Right ventricle myocardium inferior (tissue), 1 donor: ENCODE measurements around the gene SV2C. TPM values are rescaled to one million over a fixed set of nuclear protein-coding genes. Genes with fewer than 3 reads are reported as not detected.
"Not testable (repeated sequence)": the region's sequence is repeated elsewhere in the genome, so short reads cannot be mapped to it uniquely, and the experiment has no call there.

Experiments used
- ATAC-seq: fragments of 200-7000 bp; cut with Tn5 transposase; one replicate; pipeline ENCODE4 v1.9.1; 2020; ENCODE audit warnings: mild to moderate bottlenecking, moderate library complexity
- DNase-seq: peaks from one replicate; pipeline ENCODE4 v3.0.0; 2021; ENCODE audit errors: missing footprints
- intact Hi-C: fragments of 100-400 bp; cut with DNase I; formaldehyde crosslinking; loops from one replicate; pipeline ENCODE4 v1.11.0; 2022
- long read RNA-seq: library from polyadenylated mRNA; unstranded; transcript quantifications from one replicate; pipeline ENCODE4 v2.0.0, GENCODE V29; 2021
- total RNA-seq: library from RNA; stranded (reverse); fragmentation: NEBNext Ultra II Directional; extraction: Animal tissue kit (Norgen Biotek cat#: 25700); gene quantifications from one replicate; pipeline ENCODE4 v1.2.1, GENCODE V29; 2021
- donor health status: DM: no; HTN: yes; CAD: no; lungs with severe emphysema.

Gene SV2C, protein sequence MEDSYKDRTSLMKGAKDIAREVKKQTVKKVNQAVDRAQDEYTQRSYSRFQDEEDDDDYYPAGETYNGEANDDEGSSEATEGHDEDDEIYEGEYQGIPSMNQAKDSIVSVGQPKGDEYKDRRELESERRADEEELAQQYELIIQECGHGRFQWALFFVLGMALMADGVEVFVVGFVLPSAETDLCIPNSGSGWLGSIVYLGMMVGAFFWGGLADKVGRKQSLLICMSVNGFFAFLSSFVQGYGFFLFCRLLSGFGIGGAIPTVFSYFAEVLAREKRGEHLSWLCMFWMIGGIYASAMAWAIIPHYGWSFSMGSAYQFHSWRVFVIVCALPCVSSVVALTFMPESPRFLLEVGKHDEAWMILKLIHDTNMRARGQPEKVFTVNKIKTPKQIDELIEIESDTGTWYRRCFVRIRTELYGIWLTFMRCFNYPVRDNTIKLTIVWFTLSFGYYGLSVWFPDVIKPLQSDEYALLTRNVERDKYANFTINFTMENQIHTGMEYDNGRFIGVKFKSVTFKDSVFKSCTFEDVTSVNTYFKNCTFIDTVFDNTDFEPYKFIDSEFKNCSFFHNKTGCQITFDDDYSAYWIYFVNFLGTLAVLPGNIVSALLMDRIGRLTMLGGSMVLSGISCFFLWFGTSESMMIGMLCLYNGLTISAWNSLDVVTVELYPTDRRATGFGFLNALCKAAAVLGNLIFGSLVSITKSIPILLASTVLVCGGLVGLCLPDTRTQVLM
- total RNA-seq, result 0.22 TPM
- long read RNA-seq, result 0 reads

DNA sequence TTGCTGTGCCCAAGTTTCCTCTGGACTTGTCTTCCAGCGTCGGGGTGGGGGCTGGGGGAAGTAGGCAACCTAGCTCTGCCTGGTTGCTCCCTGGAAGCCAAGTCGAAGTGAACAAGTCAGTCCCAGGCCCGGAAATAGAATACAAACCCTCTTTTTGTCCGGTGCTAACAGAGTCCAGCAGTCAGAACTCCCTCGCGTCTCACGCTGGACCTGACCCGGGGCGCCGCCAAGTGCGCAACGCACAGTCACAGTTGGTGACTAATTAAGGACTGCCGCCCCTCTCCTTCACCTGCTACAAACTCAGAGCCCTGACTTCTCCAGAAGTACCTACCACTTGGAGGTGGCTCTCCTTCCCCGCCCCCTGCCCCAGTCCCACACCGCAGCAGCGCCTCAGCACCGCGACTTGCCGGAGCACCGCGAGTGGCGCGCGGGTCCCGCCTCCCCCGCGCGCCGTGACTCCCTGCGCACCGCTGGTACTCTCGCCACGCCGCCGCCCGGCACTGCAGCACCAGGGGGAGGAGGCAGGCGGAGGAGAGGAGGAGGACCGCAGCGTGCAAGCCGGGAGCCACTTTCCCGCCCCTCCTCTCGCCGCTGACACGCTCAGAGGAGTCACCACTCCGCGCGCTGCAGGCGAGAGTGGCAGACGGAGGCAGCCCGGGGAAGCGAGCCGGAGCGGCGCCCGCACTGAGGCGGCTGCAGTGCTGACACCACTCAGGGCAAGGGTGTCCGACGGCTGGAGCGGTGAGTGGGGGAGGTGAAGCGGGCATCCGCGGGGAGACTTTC is at the start of gene SV2C:
Gene SV2C, plus strand, starts transcription at position 612 of the 783 bp plus-strand sequence. CDS start 48,368 bp downstream, outside the sequence.
- intact Hi-C loops, result no loop called here
- DNase-seq (no peak), ATAC-seq (no peak)

DNA sequence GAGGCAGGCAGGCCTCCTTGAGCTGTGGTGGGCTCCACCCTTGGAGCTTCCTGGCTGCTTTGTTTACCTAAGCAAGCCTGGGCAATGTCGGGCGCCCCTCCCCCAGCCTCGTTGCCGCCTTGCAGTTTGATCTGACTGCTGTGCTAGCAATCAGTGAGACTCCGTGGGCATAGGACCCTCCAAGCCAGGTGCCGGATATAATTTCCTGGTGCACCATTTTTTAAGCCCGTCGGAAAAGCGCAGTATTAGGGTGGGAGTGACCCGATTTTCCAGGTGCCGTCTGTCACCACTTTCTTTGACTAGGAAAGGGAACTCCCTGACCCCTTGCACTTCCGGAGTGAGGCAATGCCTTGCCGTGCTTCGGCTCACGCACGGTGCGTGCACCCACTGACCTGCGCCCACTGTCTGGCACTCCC is 45.4 kb upstream of the SV2C start:
- intact Hi-C loops, ATAC-seq, DNase-seq: not testable (repeated sequence)

GRCh38 chr5:76038212-76038611 is 45.0 kb upstream of the SV2C start:
- DNase-seq (no peak), ATAC-seq (no peak)
- intact Hi-C loops, result no loop called here

GRCh38 chr5:76040806-76041205 is 42.4 kb upstream of the SV2C start:
- ATAC-seq (no peak), DNase-seq (no peak)
- intact Hi-C loops, result no loop called here

DNA sequence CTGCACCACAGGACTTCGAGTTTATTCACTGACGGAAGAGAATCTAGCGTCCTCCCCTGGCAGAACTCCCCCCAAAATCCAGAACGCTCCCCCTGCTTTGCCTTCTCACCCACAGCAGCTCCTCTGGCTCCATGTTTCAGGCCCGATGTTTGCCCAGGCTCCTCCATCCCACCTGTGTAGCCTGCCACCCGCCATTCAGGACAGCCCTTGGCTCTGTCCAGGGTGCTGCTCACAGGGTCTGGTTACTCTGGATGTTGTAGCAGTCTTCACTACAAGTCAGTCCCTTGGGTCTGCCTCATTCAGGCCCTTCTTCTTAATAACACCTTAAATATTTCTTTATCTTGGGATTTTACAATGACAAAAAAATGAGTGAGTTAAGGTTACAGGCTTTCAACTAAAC is 41.3 kb upstream of the SV2C start:
- DNase-seq (no peak), ATAC-seq (no peak)
- intact Hi-C loops, result no loop called here

GRCh38 chr5:76046741-76047140 is 36.4 kb upstream of the SV2C start:
- DNase-seq, result no peak
- no peak for ATAC-seq
- intact Hi-C loops, result no loop called here

DNA sequence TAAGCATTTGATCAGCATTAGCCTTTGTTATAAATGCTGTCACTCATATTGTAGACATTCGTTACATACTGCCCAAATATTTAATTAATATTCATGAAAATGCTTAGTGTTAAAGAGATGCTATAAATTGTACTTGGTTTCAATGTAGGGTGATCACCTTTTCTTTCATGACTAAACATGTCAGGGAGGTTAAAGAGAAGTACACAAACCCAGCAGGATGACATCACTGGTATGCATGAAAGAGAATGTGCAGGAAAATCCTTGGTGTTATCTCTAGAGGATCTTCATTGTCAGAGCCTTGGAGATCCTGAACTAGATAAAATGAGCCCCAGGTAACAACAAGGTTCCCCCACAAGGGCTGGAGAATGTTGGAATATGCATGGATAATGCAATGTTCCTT is 33.0 kb upstream of the SV2C start:
- DNase-seq (no peak), ATAC-seq (no peak)
- intact Hi-C loops, result no loop called here

DNA sequence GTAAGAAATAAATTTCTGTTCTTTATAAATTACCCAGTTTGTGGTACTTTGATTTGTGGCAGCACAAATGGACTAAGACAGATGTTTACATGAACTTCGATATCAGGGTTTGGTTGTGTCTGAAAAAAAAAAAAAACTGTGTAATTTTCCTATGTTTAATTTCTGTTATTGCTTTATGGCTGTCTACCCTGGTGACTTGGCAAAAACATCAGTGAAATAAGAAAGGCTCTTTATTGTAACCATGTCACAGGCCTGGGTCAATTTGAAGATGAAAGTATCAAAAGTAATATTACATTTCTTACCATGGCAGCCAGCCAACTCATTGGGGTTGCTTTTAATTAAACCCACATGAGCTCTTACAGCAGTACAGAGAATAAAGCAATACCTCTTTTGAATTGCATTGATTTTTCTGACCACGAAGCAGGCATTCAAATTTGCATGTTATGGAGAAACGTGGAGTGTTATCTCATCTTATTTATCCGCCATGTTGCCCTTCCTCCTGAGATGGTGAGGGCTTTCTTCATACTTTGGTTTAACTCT is 20.6 kb upstream of the SV2C start:
- intact Hi-C loops, result no loop called here
- no peak for DNase-seq
- no peak for ATAC-seq

- ATAC-seq, result no peak
- intact Hi-C loops, result no loop called here
- DNase-seq, result no peak
Measured at GRCh38 chr5:76065258-76065657, 17.9 kb upstream of the SV2C start.

- DNase-seq (peak; percentile 60), ATAC-seq (no peak)
- intact Hi-C loops, result no loop called here
Measured at GRCh38 chr5:76069061-76069735, 14.0 kb upstream of the SV2C start.

DNA sequence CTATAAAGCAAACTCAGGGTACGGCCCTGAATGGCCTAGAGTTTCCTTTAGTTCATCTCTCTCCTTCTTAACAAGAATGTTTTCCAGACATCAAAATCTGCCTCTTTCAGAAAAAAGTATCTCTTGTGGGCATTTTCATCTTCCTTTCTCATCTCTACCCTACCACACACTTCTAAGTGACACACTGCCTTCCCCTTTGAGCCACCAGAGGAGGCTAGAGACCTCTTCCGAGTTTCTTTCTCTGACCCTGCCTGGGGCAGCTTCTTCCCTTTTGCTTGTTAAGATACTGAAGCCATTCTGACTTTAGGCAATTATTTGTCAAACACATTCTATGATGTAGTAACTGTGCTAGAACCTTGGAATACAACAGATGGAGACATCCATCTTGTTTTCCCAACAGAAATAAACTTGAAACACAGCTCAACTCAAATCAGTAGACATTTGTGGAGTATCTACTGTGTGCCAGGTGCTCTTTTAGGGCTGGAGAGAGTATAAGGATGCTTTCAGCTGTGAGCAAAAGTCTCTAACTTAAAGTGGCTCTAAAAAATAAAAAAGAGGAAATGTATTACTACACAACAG is 8.6 kb upstream of the SV2C start:
- DNase-seq (no peak), ATAC-seq (no peak)
- intact Hi-C loops, result no loop called here

- intact Hi-C loops, result no loop called here
- ATAC-seq, result no peak
- DNase-seq, result peak; percentile 71
Measured at GRCh38 chr5:76081811-76082771, 1.1 kb upstream of the SV2C start.

DNA sequence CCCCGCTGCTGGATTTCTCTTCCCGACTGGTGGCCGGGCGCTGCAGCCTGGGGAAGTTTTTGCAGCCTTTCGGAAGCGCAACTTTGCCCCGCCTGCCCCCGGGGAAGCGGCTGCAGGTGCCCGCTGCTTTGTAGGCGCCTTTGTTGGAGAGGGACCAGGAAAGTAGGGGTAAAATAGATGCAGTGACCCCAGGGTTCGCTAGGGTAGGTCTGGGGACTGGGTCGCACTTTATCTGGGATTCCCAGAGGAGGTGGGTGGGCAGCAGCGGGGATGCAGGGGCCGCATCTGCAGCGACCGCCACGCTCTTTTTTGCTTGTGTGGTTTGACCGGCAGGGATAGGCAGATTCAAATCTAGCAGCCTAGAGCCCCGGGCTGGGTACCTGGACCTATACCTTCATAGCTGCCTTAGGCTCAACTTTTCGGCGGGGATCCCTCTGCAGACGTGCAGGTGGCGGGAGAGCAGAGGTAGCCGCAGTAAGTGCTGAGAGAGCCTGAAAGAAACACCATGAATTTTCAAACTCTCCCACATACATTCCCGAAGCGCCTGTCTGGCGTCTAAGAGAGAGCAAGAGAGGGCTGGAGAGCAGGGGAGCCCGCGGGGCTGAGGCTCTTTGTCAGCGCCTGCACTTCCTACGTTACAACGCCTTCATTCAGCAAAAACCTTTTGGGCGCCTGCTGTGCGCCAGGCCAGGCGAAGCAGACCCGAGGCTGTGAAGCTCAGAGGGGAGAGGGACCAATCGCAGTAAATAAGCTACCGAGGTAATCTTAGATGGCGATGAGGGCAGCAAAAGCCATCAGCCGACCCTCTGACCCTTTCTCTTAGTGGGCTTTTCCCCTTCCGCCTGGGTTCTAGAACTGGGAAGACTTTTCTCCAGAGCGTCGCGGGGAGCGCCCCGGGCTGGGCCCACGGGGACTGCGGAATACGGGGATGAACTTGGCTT is 642 bp downstream of the SV2C start:
- intact Hi-C loops, result no loop called here
- ATAC-seq (no peak), DNase-seq (no peak)

- ATAC-seq (no peak), DNase-seq (no peak)
- intact Hi-C loops, result no loop called here
Measured at GRCh38 chr5:76084496-76085242, 1.5 kb downstream of the SV2C start.

- DNase-seq (no peak), ATAC-seq (no peak)
- intact Hi-C loops, result no loop called here
Measured at GRCh38 chr5:76085243-76085579, 2.0 kb downstream of the SV2C start.

GRCh38 chr5:76086095-76086494 is 2.9 kb downstream of the SV2C start:
- no peak for ATAC-seq
- DNase-seq, result no peak
- intact Hi-C loops, result no loop called here
